OCI-LY1 (cell line): ENCODE measurements around the gene MXI1.

Source experiments
- CTCF ChIP-seq: fragments of 200-600 bp; sonication (generic), shearing (Covaris generic); IDR thresholded peaks from 2 replicates; pipeline ENCODE4 v1.5.1; 2017; ENCODE audit warnings: mild to moderate bottlenecking, antibody characterized with exemption, low read length, moderate library complexity, mixed read lengths
- EZH2 ChIP-seq: fragments of 200-600 bp; sonication (generic), shearing (Covaris generic); IDR thresholded peaks from 2 replicates; pipeline ENCODE4 v1.8.0; 2017; ENCODE audit warnings: borderline replicate concordance, mixed run types, mild to moderate bottlenecking, antibody characterized with exemption, low read length, moderate library complexity, mixed read lengths

GRCh38 chr10:110239892-110240291 is 32.5 kb downstream of the MXI1 start:
- TF ChIP-seq CTCF: no peak
- no peak for TF ChIP-seq EZH2
